ENCODE results near the gene USP6. TPM values are rescaled to one million over a fixed set of nuclear protein-coding genes. Genes with fewer than 3 reads are reported as not detected.
A peak's percentile ranks its signal among the peaks of the same experiment; 100 is the strongest.
"Not testable (repeated sequence)": the region's sequence is repeated elsewhere in the genome, so short reads cannot be mapped to it uniquely, and the experiment has no call there.

Gene USP6
- 0.02 TPM in 2 replicates for total RNA-seq

- no peak for DNase-seq
- H3K27me3 Mint-ChIP-seq = peaks cover 32% of the 10 kb centered on the region
- H3K4me3 Mint-ChIP-seq = no peak within 1 kb of the TSS
- H3K4me1 Mint-ChIP-seq = peaks cover 5% of the 10 kb centered on the region
- peaks cover 3% of the 10 kb centered on the region for H3K9me3 Mint-ChIP-seq
- peaks cover 24% of the 10 kb centered on the region for H3K36me3 Mint-ChIP-seq (ENCODE audit: low read depth)
- intact Hi-C loops (cut with micrococcal nuclease) = no loop called here
- H3K27ac Mint-ChIP-seq = no peak within 1 kb of the TSS
Observed at GRCh38 chr17:5115673-5116651, at the start of gene USP6. USP6 (plus strand) TSS chr17:5116032; CDS start chr17:5130368, 14,336 bp downstream.

GRCh38 chr17:5068236-5068635 is 47.6 kb upstream of the USP6 start:
- no peak overlapping the region for H3K4me3 Mint-ChIP-seq
- H3K4me1 Mint-ChIP-seq = no peaks in the 10 kb centered on the region
- no peak overlapping the region for H3K27ac Mint-ChIP-seq
- DNase-seq = no peak
- H3K9me3 Mint-ChIP-seq = no peaks in the 10 kb centered on the region
- H3K36me3 Mint-ChIP-seq (ENCODE audit: low read depth) = peaks cover 7% of the 10 kb centered on the region
- intact Hi-C loops (cut with micrococcal nuclease) = no loop called here
- no peaks in the 10 kb centered on the region for H3K27me3 Mint-ChIP-seq

GRCh38 chr17:5069724-5070123 is 46.1 kb upstream of the USP6 start:
- DNase-seq = no peak
- H3K27ac Mint-ChIP-seq = no peak overlapping the region
- no peaks in the 10 kb centered on the region for H3K4me1 Mint-ChIP-seq
- H3K9me3 Mint-ChIP-seq = no peaks in the 10 kb centered on the region
- H3K4me3 Mint-ChIP-seq = no peak overlapping the region
- intact Hi-C loops (cut with micrococcal nuclease) = loop anchor here (10.0 kb wide), 1 partner anchor 125 kb away; the partner anchor contains the start of gene ZNF594
- H3K36me3 Mint-ChIP-seq (ENCODE audit: low read depth) = peaks cover 7% of the 10 kb centered on the region
- H3K27me3 Mint-ChIP-seq = peaks cover 2% of the 10 kb centered on the region

- Mint-ChIP-seq H3K4me1 (peaks cover 15% of the 10 kb centered on the region), H3K36me3 (ENCODE audit: low read depth) (peaks cover 14% of the 10 kb centered on the region)
- H3K9me3 Mint-ChIP-seq, H3K4me3 Mint-ChIP-seq, DNase-seq, H3K27ac Mint-ChIP-seq, H3K27me3 Mint-ChIP-seq: not testable (repeated sequence)
- intact Hi-C loops (cut with micrococcal nuclease) = loop anchor here (10.0 kb wide), 1 partner anchor 119 kb away; the partner anchor contains the start of gene ZNF594
Observed at GRCh38 chr17:5075472-5075871, 40.4 kb upstream of the USP6 start.

GRCh38 chr17:5077275-5077674 is 38.6 kb upstream of the USP6 start:
- H3K36me3 Mint-ChIP-seq (ENCODE audit: low read depth) = peaks cover 23% of the 10 kb centered on the region
- H3K4me1 Mint-ChIP-seq = peaks cover 18% of the 10 kb centered on the region
- intact Hi-C loops (cut with micrococcal nuclease) = loop anchor here (10.0 kb wide), 1 partner anchor 118 kb away; the partner anchor contains the start of gene ZNF594
- not testable (repeated sequence) for DNase-seq, H3K27me3 Mint-ChIP-seq
- peak overlapping the region; percentile 92 for H3K27ac Mint-ChIP-seq
- peaks cover 13% of the 10 kb centered on the region for H3K9me3 Mint-ChIP-seq
- peak overlapping the region; percentile 87 for H3K4me3 Mint-ChIP-seq

- DNase-seq = no peak
- Mint-ChIP-seq H3K27ac (peak overlapping the region; percentile 92), H3K27me3 (peaks cover 2% of the 10 kb centered on the region), H3K36me3 (ENCODE audit: low read depth) (peaks cover 28% of the 10 kb centered on the region), H3K4me3 (peak overlapping the region; percentile 87), H3K9me3 (peaks cover 14% of the 10 kb centered on the region), H3K4me1 (peaks cover 18% of the 10 kb centered on the region)
- intact Hi-C loops (cut with micrococcal nuclease) = loop anchor here (2.0 to 10.0 kb wide), 2 partner anchors 33 to 117 kb away; partner anchors contain the start of genes ZNF232 and ZNF594
Observed at GRCh38 chr17:5077781-5078105, 38.1 kb upstream of the USP6 start.

GRCh38 chr17:5078106-5079028 is 37.5 kb upstream of the USP6 start, which contains the start of gene ZFP3:
ZFP3 (plus strand) TSS chr17:5078467; CDS start chr17:5091505, 13,038 bp downstream.
- intact Hi-C loops (cut with micrococcal nuclease) = loop anchor here (2.0 to 10.0 kb wide), 2 partner anchors 32 to 116 kb away; partner anchors contain the start of genes ZNF232 and ZNF594
- DNase-seq = peak; percentile 93
- Mint-ChIP-seq H3K27ac (peak within 1 kb of the TSS; percentile 92), H3K27me3 (peaks cover 2% of the 10 kb centered on the region), H3K4me3 (peak within 1 kb of the TSS; percentile 87), H3K36me3 (ENCODE audit: low read depth) (peaks cover 32% of the 10 kb centered on the region), H3K9me3 (peaks cover 18% of the 10 kb centered on the region), H3K4me1 (peaks cover 18% of the 10 kb centered on the region)

GRCh38 chr17:5080591-5080990 is 35.2 kb upstream of the USP6 start:
- peaks cover 29% of the 10 kb centered on the region for H3K9me3 Mint-ChIP-seq
- no peak for DNase-seq
- intact Hi-C loops (cut with micrococcal nuclease) = no loop called here
- H3K4me3 Mint-ChIP-seq = no peak overlapping the region
- no peak overlapping the region for H3K27ac Mint-ChIP-seq
- H3K27me3 Mint-ChIP-seq = no peaks in the 10 kb centered on the region
- peaks cover 46% of the 10 kb centered on the region for H3K36me3 Mint-ChIP-seq (ENCODE audit: low read depth)
- peaks cover 18% of the 10 kb centered on the region for H3K4me1 Mint-ChIP-seq

GRCh38 chr17:5092218-5093010 is 23.4 kb upstream of the USP6 start:
- Mint-ChIP-seq H3K4me1 (no peaks in the 10 kb centered on the region), H3K36me3 (ENCODE audit: low read depth) (peaks cover 67% of the 10 kb centered on the region), H3K9me3 (peaks cover 42% of the 10 kb centered on the region), H3K27me3 (peaks cover 17% of the 10 kb centered on the region), H3K27ac (no peak overlapping the region), H3K4me3 (no peak overlapping the region)
- no peak for DNase-seq
- intact Hi-C loops (cut with micrococcal nuclease) = no loop called here

- peaks cover 33% of the 10 kb centered on the region for H3K36me3 Mint-ChIP-seq (ENCODE audit: low read depth)
- peaks cover 17% of the 10 kb centered on the region for H3K27me3 Mint-ChIP-seq
- intact Hi-C loops (cut with micrococcal nuclease) = no loop called here
- H3K27ac Mint-ChIP-seq = no peak overlapping the region
- H3K4me3 Mint-ChIP-seq = no peak overlapping the region
- peaks cover 36% of the 10 kb centered on the region for H3K9me3 Mint-ChIP-seq
- H3K4me1 Mint-ChIP-seq = no peaks in the 10 kb centered on the region
- DNase-seq = no peak
Observed at GRCh38 chr17:5096731-5097100, 19.1 kb upstream of the USP6 start.

GRCh38 chr17:5097101-5097834 is 18.6 kb upstream of the USP6 start:
- Mint-ChIP-seq H3K27ac (no peak overlapping the region), H3K4me3 (no peak overlapping the region), H3K9me3 (peaks cover 31% of the 10 kb centered on the region), H3K36me3 (ENCODE audit: low read depth) (peaks cover 28% of the 10 kb centered on the region), H3K4me1 (no peaks in the 10 kb centered on the region), H3K27me3 (peaks cover 17% of the 10 kb centered on the region)
- DNase-seq = no peak
- intact Hi-C loops (cut with micrococcal nuclease) = no loop called here

- Mint-ChIP-seq H3K27ac (no peak overlapping the region), H3K36me3 (ENCODE audit: low read depth) (peaks cover 24% of the 10 kb centered on the region), H3K4me3 (no peak overlapping the region), H3K4me1 (no peaks in the 10 kb centered on the region), H3K9me3 (peaks cover 34% of the 10 kb centered on the region), H3K27me3 (peaks cover 17% of the 10 kb centered on the region)
- intact Hi-C loops (cut with micrococcal nuclease) = no loop called here
- no peak for DNase-seq
Observed at GRCh38 chr17:5099271-5099670, 16.6 kb upstream of the USP6 start.

Data from activated CD4-positive, alpha-beta T cell treated with anti-CD3 and anti-CD28 coated beads, Interleukin-2, amount 10 ng/mL, durations not matched to agents 24 days and 14 days (primary cell).